CD4-positive, alpha-beta T cell (primary cell): ENCODE data around the gene TAL2. TPM values are rescaled to one million over a fixed set of nuclear protein-coding genes. Genes with fewer than 3 reads are reported as not detected.

Experiments
- ATAC-seq: fragments of 200-7000 bp; cut with Tn5 transposase; one replicate; pipeline ENCODE4 v1.10.0; 2022; ENCODE audit warnings: mild to moderate bottlenecking; ENCODE audit not compliant: poor library complexity
- CTCF ChIA-PET: fragments of 350-600 bp; sonication (Branson Sonifier 250); formaldehyde crosslinking; loops from one replicate; lab custom pipeline; 2021; ENCODE audit warnings: antibody characterized with exemption, inconsistent platforms; lab: Charles Lee
- POLR2A ChIA-PET: fragments of 350-600 bp; sonication (Branson Sonifier 250); formaldehyde crosslinking; loops from one replicate; lab custom pipeline; 2021; ENCODE audit warnings: antibody characterized with exemption, inconsistent platforms; lab: Charles Lee
- DNase-seq, 14 experiments: peaks; one replicate each; pipeline ENCODE4 v3.0.0-alpha.2; 2013 to 2020; ENCODE audit warnings: mixed read lengths in 2 of 14
- H3K27ac ChIP-seq, 2 donors: one replicate each; pipeline versions ENCODE4 v1.5.1 to v1.7.0; 2013; ENCODE audit warnings: low read length in 2 of 2, low read depth in 1 of 2, mild to moderate bottlenecking in 1 of 2
- H3K27me3 ChIP-seq, 2 experiments: 1 replicate in 1 of 2; 2 replicates in 1 of 2; pipeline versions ENCODE4 v1.6.1 to v1.7.0; 2013; ENCODE audit warnings: low read length in 2 of 2, control low read depth in 1 of 2, mild to moderate bottlenecking in 1 of 2, moderate library complexity in 1 of 2; ENCODE audit not compliant: insufficient read depth in 2 of 2, control insufficient read depth in 1 of 2
- H3K36me3 ChIP-seq: one replicate; pipeline ENCODE4 v1.6.1; 2013; ENCODE audit warnings: low read length, control low read depth; ENCODE audit not compliant: insufficient read depth
- H3K4me1 ChIP-seq: one replicate; pipeline ENCODE4 v1.6.1; 2013; ENCODE audit warnings: low read length, control low read depth; ENCODE audit not compliant: insufficient read depth
- H3K4me3 ChIP-seq: one replicate; pipeline ENCODE4 v1.5.1; 2013; ENCODE audit warnings: mild to moderate bottlenecking, low read length, moderate library complexity
- H3K9me3 ChIP-seq, 2 experiments: 1 replicate in 1 of 2; 2 replicates in 1 of 2; pipeline versions ENCODE4 v1.6.1 to v1.7.0; 2013; ENCODE audit warnings: low read length in 2 of 2, mild to moderate bottlenecking in 2 of 2, control low read depth in 1 of 2, moderate library complexity in 1 of 2; ENCODE audit not compliant: control insufficient read depth in 1 of 2, insufficient read depth in 1 of 2
- H3K27ac Mint-ChIP-seq: one replicate; pipeline ENCODE4 v1.8.0; 2020; ENCODE audit warnings: mixed read lengths
- H3K27me3 Mint-ChIP-seq: one replicate; pipeline ENCODE4 v1.8.0; 2021; ENCODE audit warnings: mixed read lengths
- H3K36me3 Mint-ChIP-seq: one replicate; pipeline ENCODE4 v1.8.0; 2021; ENCODE audit warnings: low read depth, mixed read lengths
- H3K4me1 Mint-ChIP-seq: one replicate; pipeline ENCODE4 v1.8.0; 2021; ENCODE audit warnings: low read depth, mixed read lengths
- H3K4me3 Mint-ChIP-seq: one replicate; pipeline ENCODE4 v1.8.0; 2020; ENCODE audit warnings: mild to moderate bottlenecking, mixed read lengths
- H3K9me3 Mint-ChIP-seq: one replicate; pipeline ENCODE4 v1.8.0; 2020; ENCODE audit warnings: mixed read lengths
- CTCF ChIP-seq: fragments of 200-600 bp; IDR thresholded peaks from one replicate; pipeline ENCODE4 v1.8.0; 2022; ENCODE audit warnings: antibody characterized with exemption, mild to moderate bottlenecking
- intact Hi-C, 2 experiments: fragments of 100-400 bp; cut with DNase I in 1 of 2; cut with micrococcal nuclease in 1 of 2; formaldehyde crosslinking; loops; one replicate each; pipeline versions ENCODE4 v1.15.1 to v1.9.0; 2023 to 2025; cut with DNase I, micrococcal nuclease
- total RNA-seq, 174 experiments: library from RNA in 2 of 174; stranded (reverse) in 2 of 174; gene quantifications; one replicate each; pipeline ENCODE4 v1.2.3 and lab custom pipeline; 2021 to 2026

The TAL2 gene
- total RNA-seq, 2 experiments from 2014 or later: not detected

GRCh38 chr9:105676351-105676923 is 14.2 kb downstream of the TAL2 start:
- intact Hi-C loops: no loop called here
- H3K4me3 Mint-ChIP-seq: no peak overlapping the region
- ATAC-seq (no peak), DNase-seq (no peak)
- Histone ChIP-seq H3K36me3 (no peaks in the 10 kb centered on the region), H3K9me3 (no peaks in the 10 kb centered on the region), H3K4me3 (no peak overlapping the region), H3K27ac (no peak overlapping the region), H3K4me1 (no peaks in the 10 kb centered on the region), H3K27me3 (no peaks in the 10 kb centered on the region)
- no peaks in the 10 kb centered on the region for H3K9me3 Mint-ChIP-seq
- H3K4me1 Mint-ChIP-seq: no peaks in the 10 kb centered on the region
- no peaks in the 10 kb centered on the region for H3K27me3 Mint-ChIP-seq
- POLR2A ChIA-PET: no interaction called here
- no peak for TF ChIP-seq CTCF
- no peak overlapping the region for H3K27ac Mint-ChIP-seq
- CTCF ChIA-PET: no interaction called here
- H3K36me3 Mint-ChIP-seq: no peaks in the 10 kb centered on the region

GRCh38 chr9:105678163-105678562 is 15.9 kb downstream of the TAL2 start:
- CTCF ChIA-PET: no interaction called here
- Histone ChIP-seq H3K4me3 (no peak overlapping the region), H3K4me1 (no peaks in the 10 kb centered on the region), H3K27ac (no peak overlapping the region), H3K27me3 (no peaks in the 10 kb centered on the region), H3K9me3 (no peaks in the 10 kb centered on the region), H3K36me3 (no peaks in the 10 kb centered on the region)
- POLR2A ChIA-PET: no interaction called here
- intact Hi-C loops: no loop called here
- H3K4me1 Mint-ChIP-seq: no peaks in the 10 kb centered on the region
- H3K36me3 Mint-ChIP-seq: no peaks in the 10 kb centered on the region
- H3K4me3 Mint-ChIP-seq: no peak overlapping the region
- ATAC-seq: no peak
- DNase-seq: no peak
- no peaks in the 10 kb centered on the region for H3K9me3 Mint-ChIP-seq
- H3K27ac Mint-ChIP-seq: no peak overlapping the region
- no peak for TF ChIP-seq CTCF
- H3K27me3 Mint-ChIP-seq: no peaks in the 10 kb centered on the region

GRCh38 chr9:105678781-105679180 is 16.5 kb downstream of the TAL2 start:
- intact Hi-C loops: no loop called here
- H3K36me3 ChIP-seq: no peaks in the 10 kb centered on the region
- POLR2A ChIA-PET: no interaction called here
- H3K9me3 Mint-ChIP-seq: no peaks in the 10 kb centered on the region
- no peaks in the 10 kb centered on the region for H3K4me1 Mint-ChIP-seq
- no peak overlapping the region for H3K27ac Mint-ChIP-seq
- no peak overlapping the region for H3K4me3 Mint-ChIP-seq
- no peaks in the 10 kb centered on the region for H3K4me1 ChIP-seq
- no peaks in the 10 kb centered on the region for H3K27me3 Mint-ChIP-seq
- no peaks in the 10 kb centered on the region for H3K27me3 ChIP-seq
- H3K27ac ChIP-seq: no peak overlapping the region
- CTCF ChIA-PET: no interaction called here
- no peak overlapping the region for H3K4me3 ChIP-seq
- H3K9me3 ChIP-seq: no peaks in the 10 kb centered on the region
- H3K36me3 Mint-ChIP-seq: no peaks in the 10 kb centered on the region
- TF ChIP-seq CTCF: no peak
- ATAC-seq (no peak), DNase-seq (no peak)
